Lower leg skin (tissue), 4 donors: ENCODE data around the gene TCHH. TPM values are rescaled to one million over a fixed set of nuclear protein-coding genes. Genes with fewer than 3 reads are reported as not detected.

Source experiments
- DNase-seq, 2 donors: peaks; one replicate each; pipeline ENCODE4 v3.0.0-alpha.2; 2019; ENCODE audit warnings: low spot score in 2 of 2
- H3K4me3 ChIP-seq: fragments of 200-600 bp; sonication (generic); 2 replicates; pipeline ENCODE4 v1.5.1; 2017; ENCODE audit warnings: mild to moderate bottlenecking, low read depth; ENCODE audit not compliant: poor library complexity, severe bottlenecking
- CTCF ChIP-seq, 3 donors: fragments of 450-650 bp; IDR thresholded peaks; one replicate each; pipeline ENCODE4 v1.5.1; 2016; ENCODE audit warnings: antibody characterized with exemption in 3 of 3, mild to moderate bottlenecking in 3 of 3, moderate library complexity in 2 of 3
- POLR2A ChIP-seq, 2 donors: fragments of 450-650 bp; IDR thresholded peaks; one replicate each; pipeline ENCODE4 v1.6.1; 2016 to 2017; ENCODE audit warnings: antibody characterized with exemption in 2 of 2, mild to moderate bottlenecking in 1 of 2, moderate library complexity in 1 of 2
- WGBS, 2 donors: methylation state at CpG; one replicate each; pipeline ENCODE4 v1.1.5; 2018; 5-methylcytosine and 5-hydroxymethylcytosine counted together
- intact Hi-C: fragments of 100-400 bp; cut with DNase I; formaldehyde crosslinking; loops from one replicate; pipeline ENCODE4 v1.15.0; 2023; ENCODE audit warnings: low total_unique reads
- total RNA-seq, 4 donors: library from RNA; depleted of rRNA; stranded (reverse); fragments of >200 nt; gene quantifications; one replicate each; pipeline ENCODE4 v1.1.0, GENCODE V29; 2016

The TCHH gene
- 10 to 100 TPM in 1 of 4 donors, 1 to 10 TPM in 1, under 1 TPM in 2; 0.39 to 29.5 (median 1.2) TPM for total RNA-seq

DNA sequence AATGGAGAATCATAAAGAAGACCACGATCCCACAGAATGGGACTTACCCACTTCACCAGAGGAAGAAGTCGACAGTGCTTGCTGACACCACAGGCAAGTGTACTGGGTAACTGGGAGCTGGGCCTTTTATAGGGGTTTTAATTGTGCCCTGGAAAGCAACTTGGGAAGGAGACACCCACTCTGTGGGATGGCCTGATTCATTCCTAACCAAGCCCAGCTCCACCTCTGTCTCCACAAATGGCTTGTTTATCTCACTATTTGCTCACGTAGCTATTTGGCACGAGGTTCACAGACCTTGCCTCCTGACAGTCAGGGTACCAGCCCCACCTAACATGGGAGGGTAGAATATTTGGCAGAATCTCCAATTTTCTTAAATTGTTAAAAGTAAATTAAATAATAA is at the start of gene TCHH:
TSS of gene TCHH (minus strand) at position 101 of the 400 bp plus-strand sequence. CDS start 1,364 bp downstream, outside the sequence.
- intact Hi-C loops = no loop called here
- TF ChIP-seq CTCF (IDR thresholded peaks at IDR 0.05) (no peak), POLR2A (IDR thresholded peaks at IDR 0.05) (no peak)
- no peak for DNase-seq
- 60 to 66% methylated on average over 4 of the region's 4 CpGs for WGBS, 2 donors
- no peak within 1 kb of the TSS for H3K4me3 ChIP-seq

DNA sequence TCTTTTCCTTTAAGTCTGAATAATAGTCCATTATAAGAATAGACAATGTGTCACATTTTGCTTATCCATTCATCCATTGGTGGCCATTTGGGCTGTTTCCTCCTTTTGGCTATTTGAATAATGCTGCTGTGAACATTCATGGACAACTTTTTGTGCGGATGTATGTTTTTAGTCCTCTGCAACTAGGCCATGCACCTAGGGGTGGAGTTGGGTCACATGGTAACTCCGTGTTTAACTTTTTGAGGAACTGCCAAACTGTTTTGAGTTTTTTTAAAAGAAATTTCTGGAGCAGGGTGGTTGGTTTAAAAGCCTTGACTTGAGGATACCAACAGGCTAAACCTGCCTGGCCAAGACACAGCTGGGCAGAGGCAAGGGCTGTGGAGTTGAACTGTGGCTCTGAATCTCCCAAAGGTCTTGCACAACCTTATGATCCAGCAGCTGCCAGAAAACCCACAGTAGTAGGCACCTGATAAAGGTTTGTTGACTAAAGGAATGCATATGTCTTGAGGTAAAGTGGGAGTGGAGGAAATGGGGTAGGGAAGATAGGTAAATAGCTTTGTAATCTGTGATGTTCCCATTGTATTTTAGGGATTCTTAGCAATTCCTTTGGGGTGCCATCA is 49.4 kb upstream of the TCHH start:
- intact Hi-C loops = no loop called here
- no peak overlapping the region for H3K4me3 ChIP-seq
- TF ChIP-seq CTCF (IDR thresholded peaks at IDR 0.05) (no peak), POLR2A (IDR thresholded peaks at IDR 0.05) (no peak)
- DNase-seq = no peak
- 24 to 40% methylated on average over 2 of the region's 2 CpGs for WGBS, 2 donors

DNA sequence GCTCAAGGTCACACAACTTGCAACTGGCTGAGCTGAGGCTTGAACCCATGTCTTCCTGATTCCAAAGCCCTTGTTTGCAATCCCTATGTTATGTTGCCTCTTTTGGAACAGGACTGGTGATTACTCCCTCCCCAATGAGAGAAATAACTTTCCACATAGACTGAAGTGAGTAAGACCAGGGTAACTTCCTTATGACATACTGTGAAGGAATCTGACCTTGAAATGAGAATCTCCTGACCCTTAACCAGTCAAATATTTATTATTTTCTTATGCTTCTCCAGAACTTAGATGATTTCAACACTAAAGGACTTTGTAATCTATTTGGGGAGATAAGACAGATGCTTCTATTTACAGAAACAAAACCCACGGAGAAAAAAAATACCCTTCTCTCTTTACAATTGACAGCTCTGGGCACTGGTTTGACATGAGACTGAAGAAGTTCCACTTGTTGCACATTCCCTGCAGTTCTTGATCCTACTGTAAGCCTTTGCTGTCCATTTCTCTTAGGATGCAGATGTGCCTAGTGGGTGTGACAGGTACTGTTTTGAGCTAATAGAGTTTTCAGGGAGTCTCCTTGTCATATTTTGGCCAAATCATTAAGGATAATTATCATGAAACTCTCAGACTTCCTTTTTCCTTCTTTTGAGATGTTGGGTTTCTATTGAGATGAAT is 47.7 kb upstream of the TCHH start:
- DNase-seq = no peak
- WGBS, 2 donors = 70 to 73% methylated on average over 1 of the region's 1 CpG
- intact Hi-C loops = no loop called here
- H3K4me3 ChIP-seq = no peak overlapping the region
- TF ChIP-seq POLR2A (IDR thresholded peaks at IDR 0.05) (no peak), CTCF (IDR thresholded peaks at IDR 0.05) (no peak)

DNA sequence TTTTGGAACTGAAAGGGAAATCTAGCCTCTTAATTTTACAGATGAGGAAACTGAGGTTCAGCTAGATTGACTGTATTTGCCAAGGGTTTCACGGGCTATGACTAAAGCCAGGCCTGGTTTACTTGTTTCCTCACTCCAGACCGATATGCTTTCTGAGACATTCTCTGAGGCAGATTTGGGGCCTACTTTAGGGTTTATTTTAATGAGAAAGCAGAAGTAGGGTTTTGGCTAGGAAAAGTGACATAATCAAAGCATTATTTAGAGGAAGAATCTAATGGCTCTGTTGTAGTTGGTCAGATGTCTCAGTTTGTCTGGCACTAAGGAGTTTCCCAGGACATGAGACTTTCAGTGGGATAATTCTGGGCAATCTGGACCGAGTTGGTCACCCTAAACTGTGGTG is 45.3 kb upstream of the TCHH start:
- TF ChIP-seq CTCF (IDR thresholded peaks at IDR 0.05) (no peak), POLR2A (IDR thresholded peaks at IDR 0.05) (no peak)
- no peak for DNase-seq
- intact Hi-C loops = no loop called here
- no peak overlapping the region for H3K4me3 ChIP-seq
- 65 to 76% methylated on average over 3 of the region's 3 CpGs for WGBS, 2 donors

- 79 to 80% methylated on average over 1 of the region's 1 CpG for WGBS, 2 donors
- DNase-seq = no peak
- intact Hi-C loops = no loop called here
- TF ChIP-seq POLR2A (IDR thresholded peaks at IDR 0.05) = no peak
- TF ChIP-seq CTCF (IDR thresholded peaks at IDR 0.05) = no peak
- H3K4me3 ChIP-seq = no peak within 1 kb of the TSS
These were observed 43.9 kb upstream of the TCHH start, which contains the start of gene RPTN for GRCh38 chr1:152159144-152159543. Gene RPTN, minus strand, starts transcription at chr1:152159228. Its CDS starts 1,339 bp downstream, at chr1:152157889.
